Fibroblast of villous mesenchyme (primary cell): ENCODE data around the gene INSIG1. TPM values are rescaled to one million over a fixed set of nuclear protein-coding genes. Genes with fewer than 3 reads are reported as not detected.
A peak's percentile ranks its signal among the peaks of the same experiment; 100 is the strongest.

ENCODE experiments used
- DNase-seq: peaks from one replicate; pipeline ENCODE4 v3.0.0-alpha.2; 2010; ENCODE audit warnings: low read depth
- H3K4me3 ChIP-seq: 2 replicates; pipeline ENCODE4 v1.5.1; 2011; ENCODE audit warnings: low read depth, mild to moderate bottlenecking, low read length
- total RNA-seq: library from RNA; depleted of rRNA; stranded (reverse); fragments of >200 nt; gene quantifications from 2 replicates; pipeline ENCODE4 v1.2.3, GENCODE V29; 2012
- TF ChIP-seq, protein P1 (sequence below): IDR thresholded peaks from 2 replicates; pipeline ENCODE4 v1.5.1; 2012; ENCODE audit warnings: low read depth, mild to moderate bottlenecking, low read length; ENCODE audit not compliant: insufficient read depth

The INSIG1 gene
- total RNA-seq, 1 donor, result 389 TPM

DNA sequence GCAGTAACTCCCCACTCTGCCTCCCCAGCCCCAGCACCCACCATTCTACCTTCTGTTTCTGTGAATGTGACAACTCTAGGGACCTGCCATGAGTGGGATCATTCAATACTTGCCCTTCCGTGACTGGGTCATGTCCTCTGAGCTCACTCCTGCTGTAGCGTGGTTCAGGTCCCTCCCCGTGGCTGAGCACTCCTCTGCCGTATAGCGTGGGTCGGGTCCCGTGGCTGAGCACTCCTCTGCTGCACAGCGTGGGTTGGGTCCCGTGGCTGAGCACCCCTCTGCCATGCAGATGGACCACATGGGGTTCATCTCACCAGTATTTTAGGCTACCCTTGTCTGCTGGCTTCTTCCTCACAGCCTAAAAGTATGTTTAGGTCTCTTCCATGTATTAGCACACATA is 43.0 kb downstream of the INSIG1 start:
- no peak for DNase-seq
- TF ChIP-seq, protein P1, sequence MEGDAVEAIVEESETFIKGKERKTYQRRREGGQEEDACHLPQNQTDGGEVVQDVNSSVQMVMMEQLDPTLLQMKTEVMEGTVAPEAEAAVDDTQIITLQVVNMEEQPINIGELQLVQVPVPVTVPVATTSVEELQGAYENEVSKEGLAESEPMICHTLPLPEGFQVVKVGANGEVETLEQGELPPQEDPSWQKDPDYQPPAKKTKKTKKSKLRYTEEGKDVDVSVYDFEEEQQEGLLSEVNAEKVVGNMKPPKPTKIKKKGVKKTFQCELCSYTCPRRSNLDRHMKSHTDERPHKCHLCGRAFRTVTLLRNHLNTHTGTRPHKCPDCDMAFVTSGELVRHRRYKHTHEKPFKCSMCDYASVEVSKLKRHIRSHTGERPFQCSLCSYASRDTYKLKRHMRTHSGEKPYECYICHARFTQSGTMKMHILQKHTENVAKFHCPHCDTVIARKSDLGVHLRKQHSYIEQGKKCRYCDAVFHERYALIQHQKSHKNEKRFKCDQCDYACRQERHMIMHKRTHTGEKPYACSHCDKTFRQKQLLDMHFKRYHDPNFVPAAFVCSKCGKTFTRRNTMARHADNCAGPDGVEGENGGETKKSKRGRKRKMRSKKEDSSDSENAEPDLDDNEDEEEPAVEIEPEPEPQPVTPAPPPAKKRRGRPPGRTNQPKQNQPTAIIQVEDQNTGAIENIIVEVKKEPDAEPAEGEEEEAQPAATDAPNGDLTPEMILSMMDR, result no peak
- no peak overlapping the region for H3K4me3 ChIP-seq

DNA sequence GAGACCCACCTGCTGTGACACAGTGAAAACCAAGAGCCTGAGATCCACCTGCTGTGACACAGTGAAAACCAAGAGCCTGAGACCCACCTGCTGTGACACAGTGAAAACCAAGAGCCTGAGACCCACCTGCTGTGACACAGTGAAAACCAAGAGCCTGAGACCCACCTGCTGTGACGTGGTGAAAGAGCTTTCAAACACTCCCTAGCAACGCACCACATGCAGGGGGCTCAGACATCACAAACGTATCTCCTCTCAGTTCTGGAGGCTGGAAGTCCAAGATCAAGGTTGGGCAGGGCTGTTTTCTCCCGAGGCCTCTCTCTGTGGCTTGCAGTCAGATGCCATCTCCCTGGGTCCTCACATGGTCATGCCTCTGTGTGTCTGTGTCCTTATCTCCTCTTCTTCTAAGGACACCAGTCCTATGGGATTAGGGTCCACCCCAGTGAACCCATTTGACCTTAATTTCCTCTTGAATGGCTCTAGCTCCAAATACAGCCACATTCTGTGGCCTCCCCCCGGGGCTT is 43.8 kb downstream of the INSIG1 start:
- TF ChIP-seq, protein P1, result no peak
- no peak for DNase-seq
- no peak overlapping the region for H3K4me3 ChIP-seq

DNA sequence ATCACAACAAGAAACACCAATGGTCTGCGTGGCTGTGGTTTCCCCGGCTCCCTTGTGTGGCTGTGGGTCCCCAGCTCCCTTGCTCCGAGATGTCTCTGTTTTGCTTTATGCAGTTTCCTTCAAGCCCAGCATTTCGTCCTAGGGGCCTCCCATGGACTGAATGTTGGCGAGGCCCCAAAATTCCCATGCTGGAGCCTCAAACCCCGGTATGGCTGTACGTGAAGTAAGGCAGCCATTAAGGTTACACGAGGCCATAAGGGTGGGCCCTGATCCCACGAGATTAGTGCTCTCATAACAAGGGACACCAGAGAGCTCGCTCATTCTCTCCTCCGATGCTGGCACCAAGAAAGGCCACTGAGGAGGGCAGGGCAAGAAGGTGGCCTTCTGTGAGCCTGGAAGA is 44.6 kb downstream of the INSIG1 start:
- no peak overlapping the region for H3K4me3 ChIP-seq
- no peak for DNase-seq
- TF ChIP-seq, protein P1, result no peak

DNA sequence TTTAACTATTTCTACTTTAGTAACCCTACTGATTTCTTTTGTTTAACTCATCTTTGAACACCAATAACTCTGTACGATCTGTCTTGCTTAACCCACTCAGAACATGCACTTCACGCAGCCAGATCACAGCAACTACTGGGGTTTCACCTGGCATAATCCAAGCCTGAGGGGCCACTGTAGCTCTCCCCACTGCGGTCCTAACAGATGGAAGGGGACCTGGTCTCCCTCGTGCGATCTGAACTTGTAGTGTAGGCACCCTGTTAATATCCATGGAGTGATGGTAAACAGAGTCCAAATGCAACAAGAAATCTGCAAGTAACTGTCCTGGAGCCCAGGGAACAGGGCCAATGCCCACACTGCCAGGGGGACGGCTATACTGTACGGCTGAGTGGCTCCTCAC is 45.5 kb downstream of the INSIG1 start:
- no peak for DNase-seq
- H3K4me3 ChIP-seq, result no peak overlapping the region
- TF ChIP-seq, protein P1, result no peak

DNA sequence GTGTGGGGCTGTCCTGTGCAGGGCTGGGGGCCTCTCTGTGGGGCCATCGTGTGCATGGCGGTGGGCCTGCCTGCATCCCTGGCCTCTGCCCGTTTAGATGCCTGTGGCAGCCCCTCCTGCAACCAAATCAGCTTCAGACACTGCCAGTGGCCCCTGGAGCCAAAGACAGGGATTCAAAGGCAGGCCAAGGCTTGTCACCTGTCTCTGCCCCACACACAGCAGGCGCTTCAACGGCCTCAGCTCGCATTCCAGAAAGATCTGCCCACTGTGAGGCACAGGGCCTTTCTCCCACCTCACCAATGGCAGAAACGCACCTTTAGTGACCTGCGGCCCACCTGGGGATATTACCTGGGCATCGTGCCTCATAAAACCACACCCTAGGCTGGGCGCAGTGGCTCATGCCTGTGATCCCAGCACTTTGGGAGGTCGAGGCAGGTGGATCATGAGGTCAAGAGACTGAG is 46.0 kb downstream of the INSIG1 start:
- TF ChIP-seq, protein P1, result no peak
- H3K4me3 ChIP-seq, result no peak overlapping the region
- no peak for DNase-seq

DNA sequence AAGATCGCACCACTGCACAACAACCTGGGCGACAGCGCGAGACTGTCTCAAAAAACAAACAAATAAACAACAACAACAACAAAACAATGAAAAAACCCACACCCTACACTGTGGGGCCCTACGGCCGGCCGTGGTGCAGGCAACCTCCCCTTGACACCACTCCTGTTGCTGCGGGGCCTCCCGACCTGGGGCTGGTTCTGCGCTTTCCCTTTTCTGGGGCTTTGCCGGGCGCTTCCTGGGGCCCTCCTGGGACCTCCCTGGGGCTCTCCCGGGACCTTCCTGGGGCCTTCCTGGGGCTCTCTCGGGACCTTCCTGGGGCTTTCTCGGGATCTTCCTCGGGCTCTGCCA is 46.6 kb downstream of the INSIG1 start:
- TF ChIP-seq, protein P1, result no peak
- DNase-seq, result no peak
- no peak overlapping the region for H3K4me3 ChIP-seq

DNA sequence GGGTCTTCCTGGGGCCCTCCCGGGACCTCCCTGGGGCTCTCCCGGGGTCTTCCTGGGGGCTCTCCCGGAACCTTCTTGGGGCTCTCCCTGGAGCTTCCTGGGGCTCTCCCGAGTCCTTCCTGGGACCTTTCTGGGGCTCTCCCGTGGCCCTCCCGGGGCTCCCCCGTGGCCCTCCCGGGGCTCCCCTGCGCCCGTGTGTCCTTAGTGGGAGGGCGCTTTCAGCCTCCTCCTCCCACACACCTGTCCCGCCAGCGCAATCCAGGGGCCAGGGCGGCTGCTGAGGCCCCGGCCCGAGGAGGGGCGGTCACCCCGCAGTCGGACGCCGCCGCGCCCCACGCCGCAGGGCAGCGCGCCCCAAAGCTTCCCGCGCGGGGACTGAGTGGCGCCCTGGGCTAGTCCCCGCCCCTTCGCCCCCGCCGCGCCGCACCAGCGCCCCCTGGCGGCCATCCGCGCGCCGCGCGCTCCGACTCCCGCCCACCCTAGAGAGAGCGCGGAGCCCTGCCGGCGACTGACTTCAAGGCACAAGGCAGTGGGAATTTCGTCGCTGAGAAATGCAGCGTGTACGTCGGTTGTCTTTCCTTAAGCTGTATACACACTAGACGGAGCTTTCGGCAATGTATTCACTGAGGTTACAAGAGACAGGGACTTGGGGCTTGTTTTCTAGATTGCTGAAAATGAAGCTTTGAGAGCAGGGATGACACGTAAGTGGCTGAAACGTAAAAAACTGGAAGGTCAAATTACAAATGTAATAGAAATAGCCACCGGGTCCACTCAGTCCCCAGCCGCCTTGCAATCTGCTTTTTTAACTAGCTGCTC is 47.1 kb downstream of the INSIG1 start:
- peak overlapping the region; percentile 36 for H3K4me3 ChIP-seq
- DNase-seq, result peak; percentile 58
- TF ChIP-seq, protein P1, result peak; percentile 63
